ENCODE results near the gene SLC24A3.

The SLC24A3 gene

GRCh38 chr20:19338380-19338779 lies 125.9 kb downstream of the SLC24A3 start:
- H3K4ac ChIP-seq (ENCODE audit: low read depth, low read length) = no peak overlapping the region
- H3K4me3 ChIP-seq (ENCODE audit: low read depth, low read length) = no peak overlapping the region
- H2BK5ac ChIP-seq (ENCODE audit: low read depth, low read length, poor library complexity) = no peak overlapping the region
- DNase-seq = no peak
- H3K9ac ChIP-seq (ENCODE audit: low read length) = no peak overlapping the region
- no peak overlapping the region for H3K4me2 ChIP-seq (ENCODE audit: low read length)
- H4K91ac ChIP-seq (ENCODE audit: low read depth, low read length) = no peak overlapping the region
- no peaks in the 10 kb centered on the region for H3K4me1 ChIP-seq (ENCODE audit: control insufficient read depth in 1 of 2, insufficient read depth in 2 of 2, low read length in 2 of 2)
- no peak overlapping the region for H3K14ac ChIP-seq (ENCODE audit: low read length)
- H4K12ac ChIP-seq (ENCODE audit: low read depth, low read length) = no peak overlapping the region
- H3K23ac ChIP-seq (ENCODE audit: low read length) = no peak overlapping the region
- no peak overlapping the region for H3K18ac ChIP-seq (ENCODE audit: low read length)
- H3K27me3 ChIP-seq (ENCODE audit: insufficient read depth, low read length) = no peaks in the 10 kb centered on the region
- no peak overlapping the region for H2AFZ ChIP-seq (ENCODE audit: insufficient read depth, low read length, poor library complexity)
- no peak overlapping the region for H2BK12ac ChIP-seq (ENCODE audit: low read length)
- no peak overlapping the region for H4K8ac ChIP-seq (ENCODE audit: low read depth, low read length)
- no CpG with 5 or more reads among the region's 3 CpGs for WGBS (ENCODE audit: extremely low coverage, insufficient coverage, insufficient read length)
- no peak overlapping the region for H3K27ac ChIP-seq (ENCODE audit: low read depth, low read length)
- no peaks in the 10 kb centered on the region for H3K79me2 ChIP-seq (ENCODE audit: control insufficient read depth, insufficient read depth, low read length, poor library complexity)
- no peak overlapping the region for H2BK120ac ChIP-seq (ENCODE audit: insufficient read depth, low read length, poor library complexity)
- no peak overlapping the region for H2AK5ac ChIP-seq (ENCODE audit: low read length)
- no peaks in the 10 kb centered on the region for H3K79me1 ChIP-seq (ENCODE audit: low read length)
- H3K36me3 ChIP-seq (ENCODE audit: control insufficient read depth in 1 of 2, insufficient read depth in 2 of 2, low read length in 2 of 2) = no peaks in the 10 kb centered on the region
- no peaks in the 10 kb centered on the region for H3K9me3 ChIP-seq (ENCODE audit: insufficient read depth, low read depth, low read length)

- no CpG with 5 or more reads among the region's 6 CpGs for WGBS (ENCODE audit: extremely low coverage, insufficient coverage, insufficient read length)
- H2BK12ac ChIP-seq (ENCODE audit: low read length) = no peak overlapping the region
- H3K27me3 ChIP-seq (ENCODE audit: insufficient read depth, low read length) = no peaks in the 10 kb centered on the region
- H2BK120ac ChIP-seq (ENCODE audit: insufficient read depth, low read length, poor library complexity) = no peak overlapping the region
- H3K79me2 ChIP-seq (ENCODE audit: control insufficient read depth, insufficient read depth, low read length, poor library complexity) = no peaks in the 10 kb centered on the region
- H3K23ac ChIP-seq (ENCODE audit: low read length) = no peak overlapping the region
- no peak overlapping the region for H3K9ac ChIP-seq (ENCODE audit: low read length)
- no peak for DNase-seq
- no peak overlapping the region for H3K27ac ChIP-seq (ENCODE audit: low read depth, low read length)
- H3K4me1 ChIP-seq (ENCODE audit: control insufficient read depth in 1 of 2, insufficient read depth in 2 of 2, low read length in 2 of 2) = no peaks in the 10 kb centered on the region
- H4K12ac ChIP-seq (ENCODE audit: low read depth, low read length) = no peak overlapping the region
- H3K4ac ChIP-seq (ENCODE audit: low read depth, low read length) = no peak overlapping the region
- no peaks in the 10 kb centered on the region for H3K9me3 ChIP-seq (ENCODE audit: insufficient read depth, low read depth, low read length)
- H4K8ac ChIP-seq (ENCODE audit: low read depth, low read length) = no peak overlapping the region
- H2BK5ac ChIP-seq (ENCODE audit: low read depth, low read length, poor library complexity) = no peak overlapping the region
- H3K4me3 ChIP-seq (ENCODE audit: low read depth, low read length) = no peak overlapping the region
- H3K4me2 ChIP-seq (ENCODE audit: low read length) = no peak overlapping the region
- H2AK5ac ChIP-seq (ENCODE audit: low read length) = no peak overlapping the region
- no peaks in the 10 kb centered on the region for H3K36me3 ChIP-seq (ENCODE audit: control insufficient read depth in 1 of 2, insufficient read depth in 2 of 2, low read length in 2 of 2)
- no peak overlapping the region for H3K18ac ChIP-seq (ENCODE audit: low read length)
- H4K91ac ChIP-seq (ENCODE audit: low read depth, low read length) = no peak overlapping the region
- no peak overlapping the region for H2AFZ ChIP-seq (ENCODE audit: insufficient read depth, low read length, poor library complexity)
- no peak overlapping the region for H3K14ac ChIP-seq (ENCODE audit: low read length)
- no peaks in the 10 kb centered on the region for H3K79me1 ChIP-seq (ENCODE audit: low read length)
Observed at GRCh38 chr20:19338960-19339359, 126.5 kb downstream of the SLC24A3 start.

- Histone ChIP-seq H3K4me1 (ENCODE audit: control insufficient read depth in 1 of 2, insufficient read depth in 2 of 2, low read length in 2 of 2) (no peaks in the 10 kb centered on the region), H3K27me3 (ENCODE audit: insufficient read depth, low read length) (no peaks in the 10 kb centered on the region), H3K4ac (ENCODE audit: low read depth, low read length) (no peak overlapping the region), H2AK5ac (ENCODE audit: low read length) (no peak overlapping the region), H3K4me3 (ENCODE audit: low read depth, low read length) (no peak overlapping the region), H3K23ac (ENCODE audit: low read length) (no peak overlapping the region), H3K79me2 (ENCODE audit: control insufficient read depth, insufficient read depth, low read length, poor library complexity) (no peaks in the 10 kb centered on the region), H4K8ac (ENCODE audit: low read depth, low read length) (no peak overlapping the region), H3K79me1 (ENCODE audit: low read length) (no peaks in the 10 kb centered on the region), H2BK120ac (ENCODE audit: insufficient read depth, low read length, poor library complexity) (no peak overlapping the region), H2BK5ac (ENCODE audit: low read depth, low read length, poor library complexity) (no peak overlapping the region), H3K4me2 (ENCODE audit: low read length) (no peak overlapping the region), H3K36me3 (ENCODE audit: control insufficient read depth in 1 of 2, insufficient read depth in 2 of 2, low read length in 2 of 2) (no peaks in the 10 kb centered on the region), H3K27ac (ENCODE audit: low read depth, low read length) (no peak overlapping the region), H3K9ac (ENCODE audit: low read length) (no peak overlapping the region), H3K9me3 (ENCODE audit: insufficient read depth, low read depth, low read length) (no peaks in the 10 kb centered on the region), H3K18ac (ENCODE audit: low read length) (no peak overlapping the region), H2BK12ac (ENCODE audit: low read length) (no peak overlapping the region), H2AFZ (ENCODE audit: insufficient read depth, low read length, poor library complexity) (no peak overlapping the region), H4K12ac (ENCODE audit: low read depth, low read length) (no peak overlapping the region), H4K91ac (ENCODE audit: low read depth, low read length) (no peak overlapping the region), H3K14ac (ENCODE audit: low read length) (no peak overlapping the region)
- no peak for DNase-seq
- no CpG with 5 or more reads among the region's 3 CpGs for WGBS (ENCODE audit: extremely low coverage, insufficient coverage, insufficient read length)
Observed at GRCh38 chr20:19341348-19342053, 129.1 kb downstream of the SLC24A3 start.

DNA sequence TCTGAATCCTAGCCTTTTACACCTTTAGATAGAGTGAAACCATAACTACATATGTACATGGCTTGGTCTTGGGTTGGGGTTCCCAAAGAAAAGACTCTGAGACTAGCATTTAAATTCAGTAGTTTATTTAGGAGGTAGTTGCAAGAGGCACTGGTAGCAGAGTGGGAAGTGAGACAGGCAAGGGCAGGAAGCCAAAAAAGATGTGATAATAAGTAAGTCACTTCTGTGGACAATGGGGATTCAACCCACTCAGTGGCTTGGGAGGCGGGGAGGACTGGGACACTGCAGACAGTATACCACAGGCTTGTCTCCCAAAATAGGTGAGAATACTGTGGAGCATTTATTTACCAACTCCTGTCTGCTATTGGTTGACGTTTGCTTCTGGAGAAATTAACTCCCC lies 131.9 kb downstream of the SLC24A3 start:
- Histone ChIP-seq H2BK12ac (ENCODE audit: low read length) (no peak overlapping the region), H4K12ac (ENCODE audit: low read depth, low read length) (no peak overlapping the region), H3K4me3 (ENCODE audit: low read depth, low read length) (no peak overlapping the region), H3K14ac (ENCODE audit: low read length) (no peak overlapping the region), H3K4me2 (ENCODE audit: low read length) (no peak overlapping the region), H4K8ac (ENCODE audit: low read depth, low read length) (no peak overlapping the region), H2AK5ac (ENCODE audit: low read length) (no peak overlapping the region), H3K27ac (ENCODE audit: low read depth, low read length) (no peak overlapping the region), H2BK5ac (ENCODE audit: low read depth, low read length, poor library complexity) (no peak overlapping the region), H3K79me2 (ENCODE audit: control insufficient read depth, insufficient read depth, low read length, poor library complexity) (no peaks in the 10 kb centered on the region), H3K79me1 (ENCODE audit: low read length) (no peaks in the 10 kb centered on the region), H3K23ac (ENCODE audit: low read length) (no peak overlapping the region), H3K27me3 (ENCODE audit: insufficient read depth, low read length) (no peaks in the 10 kb centered on the region), H4K91ac (ENCODE audit: low read depth, low read length) (no peak overlapping the region), H2AFZ (ENCODE audit: insufficient read depth, low read length, poor library complexity) (no peak overlapping the region), H3K9me3 (ENCODE audit: insufficient read depth, low read depth, low read length) (no peaks in the 10 kb centered on the region), H3K36me3 (ENCODE audit: control insufficient read depth in 1 of 2, insufficient read depth in 2 of 2, low read length in 2 of 2) (no peaks in the 10 kb centered on the region), H2BK120ac (ENCODE audit: insufficient read depth, low read length, poor library complexity) (no peak overlapping the region), H3K4ac (ENCODE audit: low read depth, low read length) (no peak overlapping the region), H3K18ac (ENCODE audit: low read length) (no peak overlapping the region), H3K9ac (ENCODE audit: low read length) (no peak overlapping the region), H3K4me1 (ENCODE audit: control insufficient read depth in 1 of 2, insufficient read depth in 2 of 2, low read length in 2 of 2) (no peaks in the 10 kb centered on the region)
- no peak for DNase-seq
- no CpG with 5 or more reads among the region's 2 CpGs for WGBS (ENCODE audit: extremely low coverage, insufficient coverage, insufficient read length)
